ENCODE measurements around the gene URAD.

Gene URAD

GRCh38 chr13:27933580-27934328, 54.7 kb downstream of the URAD start:
- Histone ChIP-seq H3F3A (ENCODE audit: low read depth) (no peaks in the 10 kb centered on the region), H3K9ac (ENCODE audit: low read depth, low read length, poor library complexity, severe bottlenecking) (no peak overlapping the region), H3K9me3 (ENCODE audit: insufficient read depth, low read depth, low read length) (no peaks in the 10 kb centered on the region), H3K9me2 (replicated peaks; ENCODE audit: low read depth, low read length) (no peaks in the 10 kb centered on the region), H3K27me3 (ENCODE audit: insufficient read depth, low read length, poor library complexity, severe bottlenecking) (no peaks in the 10 kb centered on the region), H3K79me2 (ENCODE audit: insufficient read depth, low read length) (no peaks in the 10 kb centered on the region), H4K20me1 (ENCODE audit: insufficient read depth, low read length, poor library complexity, severe bottlenecking) (no peaks in the 10 kb centered on the region), H3K4me3 (ENCODE audit: low read length, poor library complexity, severe bottlenecking) (no peak overlapping the region), H3K4me1 (ENCODE audit: insufficient read depth, low read length, poor library complexity, severe bottlenecking) (no peaks in the 10 kb centered on the region), H3K4me2 (ENCODE audit: low read depth, low read length, poor library complexity, severe bottlenecking) (no peak overlapping the region), H3K36me3 (ENCODE audit: insufficient read depth, low read length) (no peaks in the 10 kb centered on the region), H2AFZ (ENCODE audit: low read length) (no peak overlapping the region)
- no peak for TF ChIP-seq EZH2phosphoT487 (IDR thresholded peaks at IDR 0.05; ENCODE audit: borderline replicate concordance)
- TF ChIP-seq CTCF (conservative IDR thresholded peaks at IDR 0.05; ENCODE audit: low read length) = no peak

GRCh38 chr13:27933118-27933517, 55.4 kb downstream of the URAD start:
- H2AFZ ChIP-seq (ENCODE audit: low read length) = no peak overlapping the region
- H3K4me3 ChIP-seq (ENCODE audit: low read length, poor library complexity, severe bottlenecking) = no peak overlapping the region
- H3K36me3 ChIP-seq (ENCODE audit: insufficient read depth, low read length) = no peaks in the 10 kb centered on the region
- H4K20me1 ChIP-seq (ENCODE audit: insufficient read depth, low read length, poor library complexity, severe bottlenecking) = no peaks in the 10 kb centered on the region
- H3K9me3 ChIP-seq (ENCODE audit: insufficient read depth, low read depth, low read length) = no peaks in the 10 kb centered on the region
- H3K9me2 ChIP-seq (replicated peaks; ENCODE audit: low read depth, low read length) = no peaks in the 10 kb centered on the region
- H3F3A ChIP-seq (ENCODE audit: low read depth) = no peaks in the 10 kb centered on the region
- no peaks in the 10 kb centered on the region for H3K4me1 ChIP-seq (ENCODE audit: insufficient read depth, low read length, poor library complexity, severe bottlenecking)
- no peaks in the 10 kb centered on the region for H3K27me3 ChIP-seq (ENCODE audit: insufficient read depth, low read length, poor library complexity, severe bottlenecking)
- H3K79me2 ChIP-seq (ENCODE audit: insufficient read depth, low read length) = no peaks in the 10 kb centered on the region
- no peak overlapping the region for H3K4me2 ChIP-seq (ENCODE audit: low read depth, low read length, poor library complexity, severe bottlenecking)
- no peak overlapping the region for H3K9ac ChIP-seq (ENCODE audit: low read depth, low read length, poor library complexity, severe bottlenecking)
- TF ChIP-seq EZH2phosphoT487 (IDR thresholded peaks at IDR 0.05; ENCODE audit: borderline replicate concordance) (no peak), CTCF (conservative IDR thresholded peaks at IDR 0.05; ENCODE audit: low read length) (no peak)

GRCh38 chr13:27929868-27930267, 58.6 kb downstream of the URAD start:
- Histone ChIP-seq H4K20me1 (ENCODE audit: insufficient read depth, low read length, poor library complexity, severe bottlenecking) (no peaks in the 10 kb centered on the region), H3K4me1 (ENCODE audit: insufficient read depth, low read length, poor library complexity, severe bottlenecking) (no peaks in the 10 kb centered on the region), H3K36me3 (ENCODE audit: insufficient read depth, low read length) (no peaks in the 10 kb centered on the region), H3F3A (ENCODE audit: low read depth) (no peaks in the 10 kb centered on the region), H3K79me2 (ENCODE audit: insufficient read depth, low read length) (no peaks in the 10 kb centered on the region), H3K4me2 (ENCODE audit: low read depth, low read length, poor library complexity, severe bottlenecking) (no peak overlapping the region), H3K9me2 (replicated peaks; ENCODE audit: low read depth, low read length) (no peaks in the 10 kb centered on the region), H3K9me3 (ENCODE audit: insufficient read depth, low read depth, low read length) (no peaks in the 10 kb centered on the region), H3K4me3 (ENCODE audit: low read length, poor library complexity, severe bottlenecking) (no peak overlapping the region), H3K27me3 (ENCODE audit: insufficient read depth, low read length, poor library complexity, severe bottlenecking) (no peaks in the 10 kb centered on the region), H2AFZ (ENCODE audit: low read length) (no peak overlapping the region), H3K9ac (ENCODE audit: low read depth, low read length, poor library complexity, severe bottlenecking) (no peak overlapping the region)
- TF ChIP-seq CTCF (conservative IDR thresholded peaks at IDR 0.05; ENCODE audit: low read length) = no peak
- TF ChIP-seq EZH2phosphoT487 (IDR thresholded peaks at IDR 0.05; ENCODE audit: borderline replicate concordance) = no peak

All from Loucy (cell line).